AG04449 (cell line): Measurements from ENCODE around the gene MAP3K21.

Experiments
- CTCF ChIA-PET: fragments of 350-600 bp; formaldehyde crosslinking; extraction: SDS; loops from one replicate; lab custom pipeline; 2021; ENCODE audit warnings: antibody characterized with exemption; lab: Yijun Ruan, JAX
- POLR2A ChIA-PET: fragments of 400-600, 350-600 bp; formaldehyde crosslinking; extraction: SDS; loops from one replicate; lab custom pipeline; 2020; ENCODE audit warnings: antibody characterized with exemption, inconsistent platforms; lab: Yijun Ruan, JAX
- DNase-seq: peaks from one replicate; pipeline ENCODE4 v3.0.0-alpha.2; 2010; ENCODE audit warnings: low read depth, low spot score
- H3K4me3 ChIP-seq: 2 replicates; pipeline ENCODE4 v1.5.1; 2011; ENCODE audit warnings: low read depth, mild to moderate bottlenecking, control low read depth, low read length
- TF ChIP-seq, protein P1 (sequence below): IDR thresholded peaks from one replicate; pipeline ENCODE4 v1.5.1; 2011; ENCODE audit warnings: mild to moderate bottlenecking, moderate library complexity, low read length, control low read depth, inconsistent platforms; ENCODE audit not compliant: insufficient read depth; ENCODE audit errors: missing control alignments

MAP3K21 gene

GRCh38 chr1:233360525-233361102, 33.1 kb downstream of the MAP3K21 start:
- H3K4me3 ChIP-seq: no peak overlapping the region
- TF ChIP-seq, protein P1, sequence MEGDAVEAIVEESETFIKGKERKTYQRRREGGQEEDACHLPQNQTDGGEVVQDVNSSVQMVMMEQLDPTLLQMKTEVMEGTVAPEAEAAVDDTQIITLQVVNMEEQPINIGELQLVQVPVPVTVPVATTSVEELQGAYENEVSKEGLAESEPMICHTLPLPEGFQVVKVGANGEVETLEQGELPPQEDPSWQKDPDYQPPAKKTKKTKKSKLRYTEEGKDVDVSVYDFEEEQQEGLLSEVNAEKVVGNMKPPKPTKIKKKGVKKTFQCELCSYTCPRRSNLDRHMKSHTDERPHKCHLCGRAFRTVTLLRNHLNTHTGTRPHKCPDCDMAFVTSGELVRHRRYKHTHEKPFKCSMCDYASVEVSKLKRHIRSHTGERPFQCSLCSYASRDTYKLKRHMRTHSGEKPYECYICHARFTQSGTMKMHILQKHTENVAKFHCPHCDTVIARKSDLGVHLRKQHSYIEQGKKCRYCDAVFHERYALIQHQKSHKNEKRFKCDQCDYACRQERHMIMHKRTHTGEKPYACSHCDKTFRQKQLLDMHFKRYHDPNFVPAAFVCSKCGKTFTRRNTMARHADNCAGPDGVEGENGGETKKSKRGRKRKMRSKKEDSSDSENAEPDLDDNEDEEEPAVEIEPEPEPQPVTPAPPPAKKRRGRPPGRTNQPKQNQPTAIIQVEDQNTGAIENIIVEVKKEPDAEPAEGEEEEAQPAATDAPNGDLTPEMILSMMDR: no peak
- ChIA-PET POLR2A (no interaction called here), CTCF (no interaction called here)
- DNase-seq: no peak

- TF ChIP-seq, protein P1: no peak
- CTCF ChIA-PET: interaction anchor here (0.9 to 1.6 kb wide), 3 partner anchors 10 to 60 kb away, joined by 3 read pairs; no protein-coding TSS in a partner anchor
- no peak for DNase-seq
- H3K4me3 ChIP-seq: no peak overlapping the region
- POLR2A ChIA-PET: no interaction called here
Measured at GRCh38 chr1:233361876-233362275, 34.4 kb downstream of the MAP3K21 start.

DNA sequence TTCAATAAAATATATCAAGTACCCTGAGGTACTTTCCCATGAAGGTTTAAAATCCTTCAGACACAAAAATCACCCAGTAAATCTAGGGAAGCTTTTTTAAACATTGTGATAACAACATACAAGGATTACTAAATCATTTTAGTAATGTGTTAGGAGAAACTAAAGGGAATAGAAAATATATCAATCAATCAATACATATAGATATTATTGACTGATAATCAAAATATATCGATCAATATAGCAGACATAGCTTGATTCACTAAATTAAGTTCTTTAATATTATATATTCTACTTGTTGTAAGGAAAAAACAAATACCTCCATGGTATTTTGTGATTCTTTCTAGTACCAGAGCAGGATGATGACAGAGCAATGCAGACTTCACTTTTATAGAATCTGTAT, 35.2 kb downstream of the MAP3K21 start:
- DNase-seq: no peak
- ChIA-PET POLR2A (no interaction called here), CTCF (interaction anchor here (1.6 to 2.8 kb wide), 2 partner anchors 11 to 31 kb away, joined by 3 to 6 read pairs; no protein-coding TSS in a partner anchor)
- TF ChIP-seq, protein P1: no peak
- no peak overlapping the region for H3K4me3 ChIP-seq

- DNase-seq: no peak
- no peak overlapping the region for H3K4me3 ChIP-seq
- TF ChIP-seq, protein P1: no peak
- CTCF ChIA-PET: interaction anchor here (0.7 to 2.8 kb wide), 6 partner anchors 10 to 702 kb away, joined by 3 to 6 read pairs (median 4); no protein-coding TSS in a partner anchor
- POLR2A ChIA-PET: no interaction called here
Measured at GRCh38 chr1:233364026-233364425, 36.5 kb downstream of the MAP3K21 start.

GRCh38 chr1:233364695-233365539, 37.4 kb downstream of the MAP3K21 start:
- H3K4me3 ChIP-seq: no peak overlapping the region
- TF ChIP-seq, protein P1: peak; percentile 38
- no peak for DNase-seq
- CTCF ChIA-PET: interaction anchor here (0.7 to 2.8 kb wide), 6 partner anchors 11 to 99 kb away, joined by 3 to 6 read pairs (median 4); no protein-coding TSS in a partner anchor
- POLR2A ChIA-PET: no interaction called here

DNA sequence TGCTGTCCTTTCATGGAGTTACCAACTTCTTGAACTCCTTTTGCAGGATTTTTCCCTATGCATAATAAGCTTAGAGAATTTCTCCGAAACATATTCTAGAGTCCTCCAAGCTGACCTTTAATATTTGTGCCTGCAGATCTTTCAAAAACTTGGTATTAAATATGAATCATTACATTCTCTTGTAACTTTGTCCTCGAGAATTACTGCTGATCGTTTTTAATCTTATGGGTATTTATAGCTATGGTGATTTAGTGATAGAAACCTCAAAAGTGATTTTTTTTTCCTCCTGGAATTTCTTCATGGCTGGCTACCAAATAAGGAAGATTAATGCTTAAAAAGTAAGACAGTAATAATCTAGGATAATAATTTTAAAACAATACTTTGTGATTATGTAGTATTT, 39.1 kb downstream of the MAP3K21 start:
- TF ChIP-seq, protein P1: no peak
- no peak for DNase-seq
- ChIA-PET CTCF (interaction anchor here (0.8 to 1.1 kb wide), 2 partner anchors 15 kb away, joined by 3 to 4 read pairs; no protein-coding TSS in a partner anchor), POLR2A (no interaction called here)
- no peak overlapping the region for H3K4me3 ChIP-seq
